Esophagus mucosa (tissue), 1 donor: ENCODE data around the gene PRICKLE2. TPM values are rescaled to one million over a fixed set of nuclear protein-coding genes. Genes with fewer than 3 reads are reported as not detected.

Experiments
- ATAC-seq: fragments of 200-7000 bp; cut with Tn5 transposase; one replicate; pipeline ENCODE4 v1.9.1; 2020
- total RNA-seq: library from RNA; stranded (reverse); gene quantifications from one replicate; pipeline ENCODE4 v1.2.4, GENCODE V29; 2023
- donor health status: DM: yes; HTN: yes; CAD: no.

The PRICKLE2 gene
- 6.0 TPM for total RNA-seq

DNA sequence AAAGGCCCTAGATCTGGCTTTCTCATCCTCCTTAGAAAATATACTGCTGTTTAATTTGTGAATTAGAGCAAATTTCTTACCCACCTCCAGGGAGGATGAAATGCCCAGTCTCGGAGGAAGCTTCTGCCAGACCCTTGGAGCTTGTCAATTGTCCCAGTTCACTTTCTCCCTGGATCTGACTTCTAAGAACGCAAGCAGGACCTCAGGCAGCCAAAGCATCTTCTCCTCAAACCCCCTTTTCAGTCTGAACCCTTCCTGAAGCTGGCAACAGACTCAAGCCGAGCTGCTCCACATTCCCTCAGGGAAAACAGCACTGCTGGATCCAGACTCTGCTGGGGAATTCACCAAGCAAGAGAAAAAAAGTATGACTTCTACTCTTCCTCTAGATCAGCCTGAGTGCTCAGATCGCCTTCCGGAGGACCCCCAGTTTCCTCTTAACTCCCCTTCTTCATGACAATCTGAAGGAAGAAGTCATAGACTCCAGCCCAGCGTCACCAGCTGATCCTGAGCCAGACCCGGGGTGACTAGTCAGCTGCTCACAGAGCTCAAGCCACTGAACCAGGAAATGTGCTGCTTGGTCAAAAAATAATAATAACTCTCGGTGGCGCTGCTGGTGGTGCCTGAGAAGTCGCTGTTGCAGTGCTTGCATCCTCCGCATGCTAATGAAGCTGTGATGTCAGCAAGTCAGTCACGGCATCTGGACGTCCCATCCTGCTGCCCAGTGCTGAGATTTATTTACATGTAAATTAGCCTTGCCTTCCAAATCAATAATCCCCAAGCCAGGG lies at the start of gene PRICKLE2:
PRICKLE2 (minus strand) TSS at position 641 of the 785 bp plus-strand sequence. CDS start 26,539 bp downstream, outside the sequence.
- peak; percentile 88 for ATAC-seq

DNA sequence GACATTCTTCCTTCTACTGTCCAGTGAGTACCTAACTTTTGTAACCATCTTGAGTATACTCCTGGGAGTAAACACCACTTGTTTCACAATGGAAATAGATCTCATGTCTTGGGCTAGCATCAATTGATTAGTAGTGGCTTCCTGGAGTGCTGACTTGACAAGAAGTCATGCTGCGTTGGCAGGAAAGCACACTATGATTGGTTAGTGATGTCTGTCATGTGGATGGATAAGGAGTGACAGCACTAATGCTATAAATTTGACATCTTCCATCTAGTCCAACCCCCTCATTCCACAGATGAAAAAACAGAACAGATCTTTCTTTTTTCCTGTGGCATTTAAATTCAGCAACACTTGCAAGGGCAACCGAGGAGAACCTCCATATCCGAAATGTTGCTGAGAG lies 47.6 kb upstream of the PRICKLE2 start:
- ATAC-seq: no peak

DNA sequence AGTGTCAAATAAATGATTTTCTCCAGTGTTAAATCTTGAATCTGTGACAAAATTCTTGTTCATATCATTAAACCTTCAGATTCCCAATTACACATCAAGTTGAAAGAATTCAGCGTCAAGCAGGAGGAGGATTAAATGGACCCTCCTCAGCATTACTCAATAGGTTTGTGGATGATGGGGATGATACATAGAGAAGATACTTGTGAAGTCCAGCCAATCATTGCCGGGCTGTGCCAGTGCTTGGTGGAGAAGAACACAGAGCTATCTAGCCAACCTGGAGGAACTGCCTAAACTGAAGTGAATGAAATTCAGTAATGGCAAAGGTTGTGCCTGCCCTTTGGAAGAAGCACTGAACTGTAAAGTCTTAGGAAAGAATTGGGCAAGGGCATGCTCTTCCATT lies 47.0 kb upstream of the PRICKLE2 start:
- no peak for ATAC-seq

- no peak for ATAC-seq
Observed at GRCh38 chr3:64271631-64272030, 46.4 kb upstream of the PRICKLE2 start.

DNA sequence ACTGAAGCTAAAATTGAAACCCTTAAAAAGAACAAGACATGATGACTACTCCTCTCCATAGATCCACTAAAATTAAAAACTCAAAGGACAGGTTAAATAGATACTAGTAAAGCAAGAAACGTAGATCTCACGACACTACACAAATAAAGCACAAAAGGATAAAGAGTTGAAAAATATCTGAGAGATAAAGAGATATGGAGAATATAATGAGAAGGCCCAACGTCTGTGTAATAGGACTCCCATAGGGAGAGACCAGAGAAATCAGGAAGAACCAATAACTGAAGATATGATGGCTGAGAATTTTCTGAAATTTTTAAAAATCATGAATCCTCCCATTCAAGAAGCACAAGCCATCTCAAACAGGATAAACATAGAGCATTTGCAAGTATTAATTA lies 45.6 kb upstream of the PRICKLE2 start:
- no peak for ATAC-seq

DNA sequence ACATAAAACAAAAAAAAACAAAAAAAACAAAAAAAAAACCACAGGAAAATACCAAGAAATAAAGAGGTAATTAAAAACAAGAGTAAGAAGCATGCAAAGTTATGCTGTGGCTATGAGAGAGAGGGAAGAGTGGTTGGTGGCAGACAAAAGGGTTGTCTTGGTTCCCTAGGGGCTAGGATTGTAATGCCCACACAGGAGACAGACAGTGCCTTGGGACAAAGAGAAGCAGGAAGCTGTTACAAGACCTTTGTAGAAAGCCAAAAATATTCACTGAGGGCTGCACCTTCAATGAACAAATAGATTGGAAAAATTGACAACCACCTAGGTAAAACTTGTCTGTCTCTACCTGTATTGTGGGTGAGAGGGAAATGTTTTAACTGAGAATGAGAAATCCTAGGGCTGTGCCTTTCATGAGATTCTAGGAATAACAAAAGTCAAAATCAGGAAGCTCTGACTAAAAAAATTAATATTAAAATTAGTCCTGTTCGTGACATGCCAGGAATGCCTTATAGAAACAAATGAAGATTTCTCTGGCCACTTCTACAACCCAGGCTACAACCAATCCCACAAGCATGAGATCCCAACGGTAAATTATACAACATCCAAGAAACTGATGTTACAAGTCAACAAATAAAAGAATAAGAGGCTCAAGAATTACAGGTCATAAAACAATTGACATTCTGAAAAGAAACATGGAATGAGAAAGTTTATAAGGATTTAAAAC lies 45.0 kb upstream of the PRICKLE2 start:
- ATAC-seq: no peak

DNA sequence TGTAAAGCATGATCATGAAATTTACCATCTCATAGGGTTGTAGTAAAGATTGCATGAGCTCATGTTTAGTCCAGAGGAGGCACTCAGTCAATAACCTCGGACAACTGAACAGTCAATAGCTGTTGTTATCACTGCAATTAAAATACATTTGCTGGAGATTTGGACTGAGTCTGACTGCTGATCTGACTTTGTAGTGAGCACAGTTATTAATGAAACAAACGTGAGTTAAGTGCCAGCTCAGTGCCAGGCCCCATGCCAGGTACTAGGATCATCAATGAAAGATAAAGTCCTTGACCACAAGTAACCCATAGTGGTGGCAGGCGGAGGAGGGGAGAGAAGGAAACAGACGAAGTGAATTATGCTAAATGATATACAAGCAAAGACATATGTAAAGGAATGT lies 43.7 kb upstream of the PRICKLE2 start:
- ATAC-seq: no peak

- peak; percentile 60 for ATAC-seq
Observed at GRCh38 chr3:64267721-64268604, 42.7 kb upstream of the PRICKLE2 start.

GRCh38 chr3:64266983-64267382 lies 41.7 kb upstream of the PRICKLE2 start:
- ATAC-seq: no peak

GRCh38 chr3:64266065-64266931 lies 41.0 kb upstream of the PRICKLE2 start:
- no peak for ATAC-seq

- no peak for ATAC-seq
Observed at GRCh38 chr3:64265646-64266045, 40.4 kb upstream of the PRICKLE2 start.

DNA sequence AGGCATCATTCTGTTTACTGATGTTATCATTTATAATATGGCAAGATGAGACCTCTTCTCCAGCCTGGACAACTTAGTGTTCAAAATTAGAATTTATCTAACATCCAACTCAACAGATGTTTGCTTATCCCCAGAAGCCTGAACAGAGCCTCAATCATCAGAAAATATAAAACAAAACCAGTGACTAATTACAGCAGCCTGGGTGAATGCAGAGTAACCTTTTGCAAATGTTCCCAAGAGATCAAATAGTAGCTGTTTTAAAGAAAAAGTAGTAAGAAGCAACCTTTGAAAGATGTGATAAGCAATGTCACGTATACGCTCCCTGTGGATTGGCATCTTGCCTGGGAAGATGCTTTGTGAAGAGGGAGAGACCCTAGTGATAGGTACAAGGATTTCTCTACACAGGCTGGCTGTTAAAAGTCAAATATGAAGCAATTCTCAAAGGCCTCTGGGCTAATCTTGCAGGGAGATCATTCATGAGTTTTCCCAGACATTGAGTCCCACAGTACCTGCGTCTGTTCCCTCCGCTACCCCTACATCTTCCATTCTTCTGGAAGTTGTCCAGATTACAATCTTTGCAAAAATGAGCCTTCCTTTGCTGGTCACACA lies 39.3 kb upstream of the PRICKLE2 start:
- ATAC-seq: no peak

DNA sequence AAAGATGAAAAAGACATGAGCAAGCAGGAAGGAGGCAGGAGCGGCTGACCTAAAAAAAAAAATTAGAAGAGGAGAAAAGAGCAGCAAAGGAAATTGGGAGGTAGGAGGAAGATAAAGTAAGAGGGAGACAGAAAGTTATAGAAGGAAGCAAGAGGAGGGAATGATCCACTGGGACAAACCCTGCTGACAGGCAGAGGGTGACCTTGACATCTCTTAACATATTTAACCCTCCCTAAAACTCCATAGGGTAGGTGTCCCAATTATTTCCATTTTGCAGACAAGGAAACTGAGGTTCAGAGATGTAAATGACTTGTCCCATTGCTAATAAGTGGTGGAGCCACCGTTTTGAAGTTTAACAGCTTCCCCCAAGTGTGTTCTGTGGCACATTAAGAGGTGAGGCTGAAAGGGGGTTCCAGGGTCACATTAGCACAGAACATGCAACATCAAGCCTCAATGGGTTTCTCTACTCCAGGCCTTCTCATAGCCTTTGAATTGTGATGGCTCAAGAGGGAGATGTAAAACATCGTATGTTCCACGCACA lies 37.4 kb upstream of the PRICKLE2 start:
- no peak for ATAC-seq

GRCh38 chr3:64260431-64260830 lies 35.2 kb upstream of the PRICKLE2 start:
- no peak for ATAC-seq

- no peak for ATAC-seq
Observed at GRCh38 chr3:64259636-64260035, 34.4 kb upstream of the PRICKLE2 start.

GRCh38 chr3:64257100-64257755 lies 32.0 kb upstream of the PRICKLE2 start:
- no peak for ATAC-seq

DNA sequence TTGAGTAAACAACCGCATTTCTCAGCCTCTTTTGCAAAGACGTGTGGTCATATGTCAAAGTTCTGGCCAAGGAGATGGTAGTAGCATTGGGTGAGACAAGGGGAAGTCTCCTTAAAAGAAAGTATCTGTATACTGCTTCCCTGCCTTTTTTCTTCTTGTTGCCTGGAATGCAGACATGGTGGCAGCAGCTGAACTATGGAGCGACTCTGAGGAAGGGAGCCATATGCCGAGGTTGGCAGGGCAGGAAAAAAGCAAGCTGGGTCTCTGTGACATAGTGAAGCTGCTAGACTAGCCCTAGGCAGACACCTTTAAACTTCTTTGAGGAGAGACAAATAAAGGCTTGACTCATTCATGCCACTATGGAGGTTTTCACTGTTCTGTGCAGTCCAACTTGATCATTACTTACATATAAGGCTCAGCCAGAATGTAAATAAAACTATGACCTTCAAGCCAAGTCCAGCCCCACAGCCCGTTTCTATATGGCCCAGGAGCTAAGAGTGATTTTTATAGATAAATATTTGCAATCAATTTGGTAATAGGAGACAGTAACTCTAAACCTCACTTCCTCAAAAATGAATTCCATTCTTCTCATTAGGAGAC lies 30.6 kb upstream of the PRICKLE2 start:
- ATAC-seq: peak; percentile 17

- no peak for ATAC-seq
Observed at GRCh38 chr3:64254443-64254842, 29.2 kb upstream of the PRICKLE2 start.

GRCh38 chr3:64253689-64254088 lies 28.4 kb upstream of the PRICKLE2 start:
- ATAC-seq: no peak

- no peak for ATAC-seq
Observed at GRCh38 chr3:64251019-64251418, 25.8 kb upstream of the PRICKLE2 start.
